ENCODE results near the gene HSD17B8. TPM values are rescaled to one million over a fixed set of nuclear protein-coding genes. Genes with fewer than 3 reads are reported as not detected.

HSD17B8 gene
- polyA plus RNA-seq, 2 of the 4 experiments (the other 2 are of a cell fraction): 9.5 to 16.5 TPM

GRCh38 chr6:33254591-33254990 is 50.1 kb downstream of the HSD17B8 start:
- POLR2A ChIA-PET: no interaction called here
- ATAC-seq (no peak), DNase-seq (ENCODE audit: low read depth in 1 of 2, low spot score in 1 of 2) (no peak), FAIRE-seq (no peak)
- CTCF ChIA-PET: no interaction called here
- TF ChIP-seq GATA3 (IDR thresholded peaks at IDR 0.05; ENCODE audit: borderline replicate concordance) (no peak), NFE2L2 (conservative IDR thresholded peaks at IDR 0.05; ENCODE audit: low read length) (no peak), ZNF302 (CRISPR knock-in tag; IDR thresholded peaks at IDR 0.05) (no peak), ATOH8 (CRISPR knock-in tag; IDR thresholded peaks at IDR 0.05; ENCODE audit: low read depth) (no peak), POLR2A (IDR thresholded peaks at IDR 0.05; ENCODE audit: low read length) (no peak), REST (IDR thresholded peaks at IDR 0.05) (no peak), ESRRA (IDR thresholded peaks at IDR 0.05; ENCODE audit: borderline replicate concordance, low read length) (no peak), HDAC2 (IDR thresholded peaks at IDR 0.05) (no peak), JUN (IDR thresholded peaks at IDR 0.05) (no peak), HEYL (CRISPR knock-in tag; IDR thresholded peaks at IDR 0.05) (no peak), RCOR1 (IDR thresholded peaks at IDR 0.05; ENCODE audit: low read depth, low read length) (no peak), HOXA7 (CRISPR knock-in tag; IDR thresholded peaks at IDR 0.05) (no peak), ELK1 (IDR thresholded peaks at IDR 0.05; ENCODE audit: low read depth, low read length) (no peak)
- Histone ChIP-seq H3K4me1 (peaks cover 11% of the 10 kb centered on the region), H3K4me3 (no peak overlapping the region), H3K4me2 (no peak overlapping the region), H3K27ac (0 out of 6 replicates have a peak overlapping the region, but pooled peaks have one; percentile 16 to 20), H3K9me3 (no peaks in the 10 kb centered on the region)
- 93% methylated on average over 4 of the region's 4 CpGs for WGBS (ENCODE audit: missing lambda C conversion rate)

Small RNAs within 50 kb of the gene (small RNA-seq; reads per million reads assigned to genes)
- gene MIR219A1: 0.12 to 59.5 (median 26.0) reads per million in 6 experiments
- 0 to 257 (median 0.27) reads per million in 6 experiments for gene RNY4P10

Other genes starting within 250 kb of the HSD17B8 start
- 136 and 153 TPM in 2 replicates for gene BRD2, start 236.1 kb upstream of the HSD17B8 start, polyA plus RNA-seq (2011; rRNA removed)
- gene BRD2, start 236.1 kb upstream of the HSD17B8 start, polyA plus RNA-seq (2017; fragmentation: RNase III; extraction: RNeasy Plus Mini Kit Qiagen cat#74134 plus additional on column Dnase treatment): 92.1 to 93.6 TPM (median 92.5 TPM) in 3 replicates
- 0.25 and 0.27 TPM in 2 replicates for gene HLA-DOA, start 195.1 kb upstream of the HSD17B8 start, polyA plus RNA-seq (2011; rRNA removed)
- 0.03 TPM in 1 of 3 replicates, not detected in the others for gene HLA-DOA, start 195.1 kb upstream of the HSD17B8 start, polyA plus RNA-seq (2017; fragmentation: RNase III; extraction: RNeasy Plus Mini Kit Qiagen cat#74134 plus additional on column Dnase treatment)
- not detected in 2 replicates for gene HLA-DPA1, start 131.0 kb upstream of the HSD17B8 start, polyA plus RNA-seq (2011; rRNA removed)
- gene HLA-DPA1, start 131.0 kb upstream of the HSD17B8 start, polyA plus RNA-seq (2017; fragmentation: RNase III; extraction: RNeasy Plus Mini Kit Qiagen cat#74134 plus additional on column Dnase treatment): 0.09 TPM in 1 of 3 replicates, not detected in the others
- gene HLA-DPB1, start 128.7 kb upstream of the HSD17B8 start, polyA plus RNA-seq (2011; rRNA removed): not detected in 2 replicates
- gene HLA-DPB1, start 128.7 kb upstream of the HSD17B8 start, polyA plus RNA-seq (2017; fragmentation: RNase III; extraction: RNeasy Plus Mini Kit Qiagen cat#74134 plus additional on column Dnase treatment): not detected in 3 replicates
- 0.66 and 0.73 TPM in 2 replicates for gene COL11A2, start 12.2 kb upstream of the HSD17B8 start, polyA plus RNA-seq (2011; rRNA removed)
- 0.93 to 1.3 TPM (median 1.1 TPM) in 3 replicates for gene COL11A2, start 12.2 kb upstream of the HSD17B8 start, polyA plus RNA-seq (2017; fragmentation: RNase III; extraction: RNeasy Plus Mini Kit Qiagen cat#74134 plus additional on column Dnase treatment)
- gene RXRB, start 4.0 kb upstream of the HSD17B8 start, polyA plus RNA-seq (2011; rRNA removed): 15.6 and 21.1 TPM in 2 replicates
- 19.1 to 21.3 TPM (median 20.3 TPM) in 3 replicates for gene RXRB, start 4.0 kb upstream of the HSD17B8 start, polyA plus RNA-seq (2017; fragmentation: RNase III; extraction: RNeasy Plus Mini Kit Qiagen cat#74134 plus additional on column Dnase treatment)
- 59.0 and 66.5 TPM in 2 replicates for gene SLC39A7, start 3.8 kb upstream of the HSD17B8 start, polyA plus RNA-seq (2011; rRNA removed)
- gene SLC39A7, start 3.8 kb upstream of the HSD17B8 start, polyA plus RNA-seq (2017; fragmentation: RNase III; extraction: RNeasy Plus Mini Kit Qiagen cat#74134 plus additional on column Dnase treatment): 104 to 125 TPM (median 122 TPM) in 3 replicates
- 12.7 and 14.6 TPM in 2 replicates for gene RING1, start 3.8 kb downstream of the HSD17B8 start, polyA plus RNA-seq (2011; rRNA removed)
- 31.4 to 39.0 TPM (median 35.0 TPM) in 3 replicates for gene RING1, start 3.8 kb downstream of the HSD17B8 start, polyA plus RNA-seq (2017; fragmentation: RNase III; extraction: RNeasy Plus Mini Kit Qiagen cat#74134 plus additional on column Dnase treatment)
- gene VPS52, start 67.2 kb downstream of the HSD17B8 start, polyA plus RNA-seq (2011; rRNA removed): 38.9 and 44.3 TPM in 2 replicates
- gene VPS52, start 67.2 kb downstream of the HSD17B8 start, polyA plus RNA-seq (2017; fragmentation: RNase III; extraction: RNeasy Plus Mini Kit Qiagen cat#74134 plus additional on column Dnase treatment): 22.8 to 28.0 TPM (median 22.8 TPM) in 3 replicates
- gene RPS18, start 67.4 kb downstream of the HSD17B8 start, polyA plus RNA-seq (2011; rRNA removed): 3,426 and 3,692 TPM in 2 replicates
- gene RPS18, start 67.4 kb downstream of the HSD17B8 start, polyA plus RNA-seq (2017; fragmentation: RNase III; extraction: RNeasy Plus Mini Kit Qiagen cat#74134 plus additional on column Dnase treatment): 3,611 to 3,881 TPM (median 3,639 TPM) in 3 replicates
- gene B3GALT4, start 72.5 kb downstream of the HSD17B8 start, polyA plus RNA-seq (2011; rRNA removed): 0.54 and 0.74 TPM in 2 replicates
- gene B3GALT4, start 72.5 kb downstream of the HSD17B8 start, polyA plus RNA-seq (2017; fragmentation: RNase III; extraction: RNeasy Plus Mini Kit Qiagen cat#74134 plus additional on column Dnase treatment): 0.24 to 0.41 TPM (median 0.27 TPM) in 3 replicates
- gene WDR46, start 84.6 kb downstream of the HSD17B8 start, polyA plus RNA-seq (2011; rRNA removed): 35.1 TPM in 2 replicates
- 88.4 to 91.2 TPM (median 89.6 TPM) in 3 replicates for gene WDR46, start 84.6 kb downstream of the HSD17B8 start, polyA plus RNA-seq (2017; fragmentation: RNase III; extraction: RNeasy Plus Mini Kit Qiagen cat#74134 plus additional on column Dnase treatment)
- gene PFDN6, start 84.9 kb downstream of the HSD17B8 start, polyA plus RNA-seq (2011; rRNA removed): 61.2 and 84.6 TPM in 2 replicates
- gene PFDN6, start 84.9 kb downstream of the HSD17B8 start, polyA plus RNA-seq (2017; fragmentation: RNase III; extraction: RNeasy Plus Mini Kit Qiagen cat#74134 plus additional on column Dnase treatment): 117 to 138 TPM (median 120 TPM) in 3 replicates
- 11.6 and 12.9 TPM in 2 replicates for gene RGL2, start 94.3 kb downstream of the HSD17B8 start, polyA plus RNA-seq (2011; rRNA removed)
- 9.6 to 13.9 TPM (median 12.9 TPM) in 3 replicates for gene RGL2, start 94.3 kb downstream of the HSD17B8 start, polyA plus RNA-seq (2017; fragmentation: RNase III; extraction: RNeasy Plus Mini Kit Qiagen cat#74134 plus additional on column Dnase treatment)
- gene TAPBP, start 109.4 kb downstream of the HSD17B8 start, polyA plus RNA-seq (2011; rRNA removed): 16.8 and 17.1 TPM in 2 replicates
- gene TAPBP, start 109.4 kb downstream of the HSD17B8 start, polyA plus RNA-seq (2017; fragmentation: RNase III; extraction: RNeasy Plus Mini Kit Qiagen cat#74134 plus additional on column Dnase treatment): 32.2 to 40.0 TPM (median 37.5 TPM) in 3 replicates
- 3.2 and 4.2 TPM in 2 replicates for gene ZBTB22, start 113.1 kb downstream of the HSD17B8 start, polyA plus RNA-seq (2011; rRNA removed)
- gene ZBTB22, start 113.1 kb downstream of the HSD17B8 start, polyA plus RNA-seq (2017; fragmentation: RNase III; extraction: RNeasy Plus Mini Kit Qiagen cat#74134 plus additional on column Dnase treatment): 5.1 to 8.4 TPM (median 8.3 TPM) in 3 replicates
- 20.3 and 24.4 TPM in 2 replicates for gene DAXX, start 118.3 kb downstream of the HSD17B8 start, polyA plus RNA-seq (2011; rRNA removed)
- 34.5 to 45.8 TPM (median 41.3 TPM) in 3 replicates for gene DAXX, start 118.3 kb downstream of the HSD17B8 start, polyA plus RNA-seq (2017; fragmentation: RNase III; extraction: RNeasy Plus Mini Kit Qiagen cat#74134 plus additional on column Dnase treatment)
- gene KIFC1, start 187.2 kb downstream of the HSD17B8 start, polyA plus RNA-seq (2011; rRNA removed): 23.0 and 23.9 TPM in 2 replicates
- 29.1 to 33.7 TPM (median 30.5 TPM) in 3 replicates for gene KIFC1, start 187.2 kb downstream of the HSD17B8 start, polyA plus RNA-seq (2017; fragmentation: RNase III; extraction: RNeasy Plus Mini Kit Qiagen cat#74134 plus additional on column Dnase treatment)
- gene PHF1, start 206.4 kb downstream of the HSD17B8 start, polyA plus RNA-seq (2011; rRNA removed): 14.0 and 21.2 TPM in 2 replicates
- 16.6 to 21.6 TPM (median 21.4 TPM) in 3 replicates for gene PHF1, start 206.4 kb downstream of the HSD17B8 start, polyA plus RNA-seq (2017; fragmentation: RNase III; extraction: RNeasy Plus Mini Kit Qiagen cat#74134 plus additional on column Dnase treatment)
- gene CUTA, start 213.5 kb downstream of the HSD17B8 start, polyA plus RNA-seq (2011; rRNA removed): 98.9 and 106 TPM in 2 replicates
- gene CUTA, start 213.5 kb downstream of the HSD17B8 start, polyA plus RNA-seq (2017; fragmentation: RNase III; extraction: RNeasy Plus Mini Kit Qiagen cat#74134 plus additional on column Dnase treatment): 171 to 175 TPM (median 172 TPM) in 3 replicates
- 2.2 and 3.6 TPM in 2 replicates for gene SYNGAP1, start 215.4 kb downstream of the HSD17B8 start, polyA plus RNA-seq (2011; rRNA removed)
- 6.9 to 10.8 TPM (median 9.2 TPM) in 3 replicates for gene SYNGAP1, start 215.4 kb downstream of the HSD17B8 start, polyA plus RNA-seq (2017; fragmentation: RNase III; extraction: RNeasy Plus Mini Kit Qiagen cat#74134 plus additional on column Dnase treatment)
- gene ZBTB9, start 249.9 kb downstream of the HSD17B8 start, polyA plus RNA-seq (2011; rRNA removed): 6.9 and 9.5 TPM in 2 replicates
- gene ZBTB9, start 249.9 kb downstream of the HSD17B8 start, polyA plus RNA-seq (2017; fragmentation: RNase III; extraction: RNeasy Plus Mini Kit Qiagen cat#74134 plus additional on column Dnase treatment): 9.1 to 9.9 TPM (median 9.5 TPM) in 3 replicates